ENCODE measurements around the gene DYSF. TPM values are rescaled to one million over a fixed set of nuclear protein-coding genes. Genes with fewer than 3 reads are reported as not detected.

DYSF gene
- total and polyA plus RNA-seq, 8 donors: 17.8 to 71.4 (median 21.6) TPM

DNA sequence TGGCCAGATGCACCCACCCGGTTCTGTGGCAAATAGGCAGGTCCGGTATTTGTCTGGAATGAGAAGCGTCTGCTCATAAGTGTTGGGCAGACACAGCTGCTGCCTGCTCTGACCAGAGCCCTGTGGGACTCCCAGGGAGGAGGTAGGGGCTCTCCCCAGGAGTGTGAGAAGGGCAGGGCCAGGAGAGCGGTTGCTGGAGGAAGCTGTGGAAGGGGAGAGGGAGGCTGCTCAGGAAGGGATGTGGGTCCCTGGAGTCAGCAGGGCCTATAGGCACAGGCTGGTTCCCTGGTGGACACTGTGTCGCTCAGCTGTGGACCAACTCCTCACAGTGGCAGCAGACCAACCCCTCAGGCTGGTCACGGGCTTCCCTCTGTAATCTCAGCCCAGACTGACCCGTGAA is 109.2 kb downstream of the DYSF start:
- Histone ChIP-seq H3K27me3 (no peaks in the 10 kb centered on the region), H3K4me1 (no peaks in the 10 kb centered on the region), H3K27ac (no peak overlapping the region), H3K9me3 (no peaks in the 10 kb centered on the region), H3K36me3 (peaks cover 0 to 89% of the 10 kb centered on the region in 2 donors), H3K4me3 (no peak overlapping the region)
- no peak for ATAC-seq
- intact Hi-C loops (cut with DNase I): no loop called here
- TF ChIP-seq, protein P1, sequence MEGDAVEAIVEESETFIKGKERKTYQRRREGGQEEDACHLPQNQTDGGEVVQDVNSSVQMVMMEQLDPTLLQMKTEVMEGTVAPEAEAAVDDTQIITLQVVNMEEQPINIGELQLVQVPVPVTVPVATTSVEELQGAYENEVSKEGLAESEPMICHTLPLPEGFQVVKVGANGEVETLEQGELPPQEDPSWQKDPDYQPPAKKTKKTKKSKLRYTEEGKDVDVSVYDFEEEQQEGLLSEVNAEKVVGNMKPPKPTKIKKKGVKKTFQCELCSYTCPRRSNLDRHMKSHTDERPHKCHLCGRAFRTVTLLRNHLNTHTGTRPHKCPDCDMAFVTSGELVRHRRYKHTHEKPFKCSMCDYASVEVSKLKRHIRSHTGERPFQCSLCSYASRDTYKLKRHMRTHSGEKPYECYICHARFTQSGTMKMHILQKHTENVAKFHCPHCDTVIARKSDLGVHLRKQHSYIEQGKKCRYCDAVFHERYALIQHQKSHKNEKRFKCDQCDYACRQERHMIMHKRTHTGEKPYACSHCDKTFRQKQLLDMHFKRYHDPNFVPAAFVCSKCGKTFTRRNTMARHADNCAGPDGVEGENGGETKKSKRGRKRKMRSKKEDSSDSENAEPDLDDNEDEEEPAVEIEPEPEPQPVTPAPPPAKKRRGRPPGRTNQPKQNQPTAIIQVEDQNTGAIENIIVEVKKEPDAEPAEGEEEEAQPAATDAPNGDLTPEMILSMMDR (IDR thresholded peaks at IDR 0.05): no peak
- DNase-seq: peak in 1 of 4 donors; percentile 28

- Histone ChIP-seq H3K27me3 (no peaks in the 10 kb centered on the region), H3K36me3 (peaks cover 0 to 94% of the 10 kb centered on the region in 2 donors), H3K4me3 (no peak overlapping the region), H3K27ac (no peak overlapping the region), H3K4me1 (no peaks in the 10 kb centered on the region), H3K9me3 (no peaks in the 10 kb centered on the region)
- TF ChIP-seq, protein P1 (IDR thresholded peaks at IDR 0.05): no peak
- ATAC-seq (no peak), DNase-seq (peak in 1 of 4 donors; percentile 52)
- intact Hi-C loops (cut with DNase I): no loop called here
Measured at GRCh38 chr2:71563872-71564271, 110.5 kb downstream of the DYSF start.

DNA sequence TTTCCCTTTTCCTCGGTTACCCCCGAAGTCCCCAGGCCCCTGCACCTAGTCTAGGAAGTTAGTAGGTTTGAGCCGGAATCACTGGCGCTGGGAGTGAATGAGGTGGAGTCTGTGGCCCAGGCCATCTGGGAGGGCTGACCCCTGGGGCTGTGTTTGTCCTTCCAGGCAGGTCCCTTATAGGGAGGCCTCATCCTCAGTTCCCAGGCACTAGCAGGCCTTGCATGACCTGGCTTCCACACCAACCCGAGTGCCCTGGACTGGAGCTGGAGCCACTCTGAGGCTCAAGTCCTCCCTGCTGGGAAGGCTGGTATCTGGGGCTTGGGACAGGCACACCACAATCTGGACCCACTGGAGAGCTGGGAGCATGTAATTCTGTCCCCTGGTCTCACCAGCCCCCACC is 111.0 kb downstream of the DYSF start:
- Histone ChIP-seq H3K4me1 (no peaks in the 10 kb centered on the region), H3K27me3 (no peaks in the 10 kb centered on the region), H3K4me3 (no peak overlapping the region), H3K27ac (no peak overlapping the region), H3K9me3 (no peaks in the 10 kb centered on the region), H3K36me3 (peaks cover 0 to 94% of the 10 kb centered on the region in 2 donors)
- ATAC-seq: no peak
- TF ChIP-seq, protein P1 (IDR thresholded peaks at IDR 0.05): no peak
- intact Hi-C loops (cut with DNase I): no loop called here
- peak in 1 of 4 donors; percentile 28 for DNase-seq

- H3K27ac ChIP-seq: no peak overlapping the region
- H3K27me3 ChIP-seq: no peaks in the 10 kb centered on the region
- H3K36me3 ChIP-seq: peaks cover 0 to 94% of the 10 kb centered on the region in 2 donors
- TF ChIP-seq, protein P1 (IDR thresholded peaks at IDR 0.05): no peak
- peak in 1 of 4 donors; percentile 40 for DNase-seq
- intact Hi-C loops (cut with DNase I): no loop called here
- no peaks in the 10 kb centered on the region for H3K4me1 ChIP-seq
- no peak for ATAC-seq
- no peak overlapping the region for H3K4me3 ChIP-seq
- H3K9me3 ChIP-seq: no peaks in the 10 kb centered on the region
Measured at GRCh38 chr2:71564790-71565189, 111.4 kb downstream of the DYSF start.

- intact Hi-C loops (cut with DNase I): no loop called here
- TF ChIP-seq, protein P1 (IDR thresholded peaks at IDR 0.05): no peak
- Histone ChIP-seq H3K9me3 (no peaks in the 10 kb centered on the region), H3K4me1 (no peaks in the 10 kb centered on the region), H3K27ac (no peak overlapping the region), H3K4me3 (no peak overlapping the region), H3K27me3 (no peaks in the 10 kb centered on the region), H3K36me3 (peaks cover 0 to 93% of the 10 kb centered on the region in 2 donors)
- peak; percentile 37 for ATAC-seq
- DNase-seq: no peak
Measured at GRCh38 chr2:71566372-71566771, 113.0 kb downstream of the DYSF start.

All from left lung (tissue), 10 donors.